CD14-positive monocyte (primary cell): ENCODE measurements around the gene ANO4. TPM values are rescaled to one million over a fixed set of nuclear protein-coding genes. Genes with fewer than 3 reads are reported as not detected.

Experiments used
- DNase-seq, 3 donors: peaks; one replicate each; pipeline ENCODE4 v3.0.0-alpha.2; 2011 to 2022
- H2AFZ ChIP-seq: 2 replicates; pipeline ENCODE4 v1.6.0; 2012; ENCODE audit warnings: mild to moderate bottlenecking, low read depth, low read length, inconsistent platforms; ENCODE audit not compliant: insufficient read depth, poor library complexity, severe bottlenecking
- H3K27ac ChIP-seq, 2 donors: 1 replicate in 1 of 2; 2 replicates in 1 of 2; pipeline ENCODE4 v1.5.1; 2012 to 2013; ENCODE audit warnings: low read length in 2 of 2, control low read depth in 1 of 2, inconsistent platforms in 1 of 2, low read depth in 1 of 2, mild to moderate bottlenecking in 1 of 2
- H3K27me3 ChIP-seq, 2 donors: one replicate each; pipeline versions ENCODE4 v1.6.0 to v1.6.1; 2011 to 2013; ENCODE audit warnings: low read length in 2 of 2; ENCODE audit not compliant: control insufficient read depth in 2 of 2, insufficient read depth in 2 of 2
- H3K36me3 ChIP-seq, 2 donors: replicated peaks in 1 of 2; 1 replicate in 1 of 2; 2 replicates in 1 of 2; pipeline versions ENCODE4 v1.5.1 to v1.6.1; 2012 to 2013; ENCODE audit warnings: low read length in 2 of 2, control low read depth in 1 of 2, inconsistent platforms in 1 of 2, mild to moderate bottlenecking in 1 of 2; ENCODE audit not compliant: insufficient read depth in 2 of 2, control insufficient read depth in 1 of 2
- H3K4me1 ChIP-seq, 2 donors: 1 replicate in 1 of 2; 2 replicates in 1 of 2; pipeline versions ENCODE4 v1.5.1 to v1.6.1; 2012 to 2013; ENCODE audit warnings: low read length in 2 of 2, control low read depth in 1 of 2, inconsistent platforms in 1 of 2, mild to moderate bottlenecking in 1 of 2, moderate library complexity in 1 of 2; ENCODE audit not compliant: insufficient read depth in 2 of 2, control insufficient read depth in 1 of 2
- H3K4me2 ChIP-seq: replicated peaks from 2 replicates; pipeline ENCODE3; 2012; ENCODE audit warnings: low read length, moderate library complexity, mild to moderate bottlenecking; ENCODE audit not compliant: poor library complexity, severe bottlenecking; ENCODE audit errors: extremely low read depth
- H3K4me3 ChIP-seq, 3 experiments: fragments of 200-600 bp in 1 of 3; sonication (generic) in 1 of 3; replicated peaks in 1 of 3; 1 replicate in 2 of 3; 2 replicates in 1 of 3; pipeline ENCODE4 v1.5.1; 2011 to 2013; ENCODE audit warnings: low read length in 3 of 3, mild to moderate bottlenecking in 3 of 3, control low read depth in 2 of 3, low read depth in 2 of 3, inconsistent platforms in 1 of 3, moderate library complexity in 1 of 3
- H3K79me2 ChIP-seq: 2 replicates; pipeline ENCODE4 v1.6.0; 2012; ENCODE audit warnings: mild to moderate bottlenecking, control low read depth, inconsistent platforms, low read length, moderate library complexity; ENCODE audit not compliant: insufficient read depth
- H3K9ac ChIP-seq: 2 replicates; pipeline ENCODE4 v1.6.0; 2017; ENCODE audit warnings: low read length, mild to moderate bottlenecking; ENCODE audit not compliant: insufficient read depth, poor library complexity, severe bottlenecking
- H3K9me3 ChIP-seq, 2 donors: replicated peaks in 1 of 2; 1 replicate in 1 of 2; 2 replicates in 1 of 2; pipeline versions ENCODE4 v1.5.1 to v1.6.1; 2012 to 2013; ENCODE audit warnings: low read length in 2 of 2, control low read depth in 1 of 2; ENCODE audit not compliant: control insufficient read depth in 1 of 2, insufficient read depth in 1 of 2
- H4K20me1 ChIP-seq: 2 replicates; pipeline ENCODE4 v1.6.0; 2012; ENCODE audit warnings: mild to moderate bottlenecking, low read length, control low read depth, moderate library complexity; ENCODE audit not compliant: insufficient read depth
- H3K27ac Mint-ChIP-seq, 7 donors: one replicate each; pipeline ENCODE4 v1.8.0; 2020; ENCODE audit warnings: mild to moderate bottlenecking in 7 of 7, mixed read lengths in 7 of 7, moderate library complexity in 6 of 7, inconsistent platforms in 2 of 7
- H3K27me3 Mint-ChIP-seq, 3 donors: one replicate each; pipeline ENCODE4 v1.8.0; 2021 to 2022; ENCODE audit warnings: low read depth in 3 of 3, mild to moderate bottlenecking in 3 of 3, mixed read lengths in 3 of 3, moderate library complexity in 3 of 3, inconsistent platforms in 1 of 3
- H3K36me3 Mint-ChIP-seq, 2 donors: one replicate each; pipeline ENCODE4 v1.8.0; 2020; ENCODE audit warnings: mixed read lengths in 2 of 2, inconsistent platforms in 1 of 2, mild to moderate bottlenecking in 1 of 2
- H3K4me1 Mint-ChIP-seq: one replicate; pipeline ENCODE4 v1.8.0; 2020; ENCODE audit warnings: mild to moderate bottlenecking, mixed read lengths
- H3K4me3 Mint-ChIP-seq, 2 donors: one replicate each; pipeline ENCODE4 v1.8.0; 2020; ENCODE audit warnings: mild to moderate bottlenecking in 2 of 2, mixed read lengths in 2 of 2, moderate library complexity in 1 of 2
- H3K9me3 Mint-ChIP-seq, 7 donors: one replicate each; pipeline ENCODE4 v1.8.0; 2020 to 2022; ENCODE audit warnings: mixed read lengths in 7 of 7, mild to moderate bottlenecking in 6 of 7, moderate library complexity in 6 of 7, inconsistent platforms in 2 of 7
- WGBS: methylation state at CpG from one replicate; pipeline ENCODE4 v1.1.5; 2013; ENCODE audit warnings: missing lambda C conversion rate; ENCODE audit not compliant: insufficient coverage; 5-methylcytosine and 5-hydroxymethylcytosine counted together
- intact Hi-C, 2 donors: fragments of 100-400 bp; cut with micrococcal nuclease; formaldehyde crosslinking; loops; one replicate each; pipeline versions ENCODE4 v1.15.0 to v1.15.1; 2023
- polyA plus RNA-seq, 3 donors: library from polyadenylated mRNA; depleted of rRNA in 1 of 3; unstranded in 2 of 3; stranded (reverse) in 1 of 3; fragments of 300-500 nt in 2 of 3; fragments of >200 nt in 1 of 3; fragmentation: Illumina TruSeq in 2 of 3; gene quantifications; 1 replicate in 2 of 3; 2 replicates in 1 of 3; pipeline ENCODE4 v1.2.3, GENCODE V29; 2012 to 2021
- TF ChIP-seq, protein P1 (sequence below): fragments of 200-600 bp; IDR thresholded peaks from one replicate; pipeline ENCODE4 v1.8.0; 2022; ENCODE audit warnings: antibody characterized with exemption, mild to moderate bottlenecking

The ANO4 gene
- polyA plus RNA-seq, 3 donors, result not detected

DNA sequence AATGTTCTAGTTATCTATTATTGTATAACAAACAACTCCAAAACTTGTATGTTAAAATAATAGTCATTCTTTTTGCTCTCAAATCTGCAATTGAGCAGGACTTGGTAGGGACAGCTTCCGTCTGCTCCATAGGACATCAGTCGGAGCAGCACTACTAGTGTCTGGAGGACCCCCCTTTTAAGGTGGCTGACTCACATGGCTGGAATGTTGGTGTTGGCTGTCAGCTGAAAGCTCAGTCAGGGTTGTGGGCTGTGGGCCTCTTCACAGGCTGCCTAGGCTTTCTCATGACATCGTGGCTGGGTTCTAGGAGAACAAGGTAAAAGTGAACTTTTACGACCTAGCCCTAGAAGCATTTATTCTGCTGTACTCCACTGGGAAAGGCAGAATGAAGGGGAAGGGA is 160.6 kb downstream of the ANO4 start:
- Mint-ChIP-seq H3K27ac (peak overlapping the region in 1 of 7 donors; percentile 49), H3K4me1 (no peaks in the 10 kb centered on the region), H3K4me3 (no peak overlapping the region), H3K9me3 (peaks cover 0 to 3% (median 0%) of the 10 kb centered on the region in 7 donors), H3K27me3 (peaks cover 2% of the 10 kb centered on the region in 3 donors), H3K36me3 (no peaks in the 10 kb centered on the region)
- H3K36me3 ChIP-seq, result no peaks in the 10 kb centered on the region
- no peaks in the 10 kb centered on the region for H3K9me3 ChIP-seq
- no peaks in the 10 kb centered on the region for H3K27me3 ChIP-seq
- H3K79me2 ChIP-seq, result no peaks in the 10 kb centered on the region
- no peak overlapping the region for H3K4me2 ChIP-seq
- H3K4me1 ChIP-seq, result no peaks in the 10 kb centered on the region
- TF ChIP-seq, protein P1, sequence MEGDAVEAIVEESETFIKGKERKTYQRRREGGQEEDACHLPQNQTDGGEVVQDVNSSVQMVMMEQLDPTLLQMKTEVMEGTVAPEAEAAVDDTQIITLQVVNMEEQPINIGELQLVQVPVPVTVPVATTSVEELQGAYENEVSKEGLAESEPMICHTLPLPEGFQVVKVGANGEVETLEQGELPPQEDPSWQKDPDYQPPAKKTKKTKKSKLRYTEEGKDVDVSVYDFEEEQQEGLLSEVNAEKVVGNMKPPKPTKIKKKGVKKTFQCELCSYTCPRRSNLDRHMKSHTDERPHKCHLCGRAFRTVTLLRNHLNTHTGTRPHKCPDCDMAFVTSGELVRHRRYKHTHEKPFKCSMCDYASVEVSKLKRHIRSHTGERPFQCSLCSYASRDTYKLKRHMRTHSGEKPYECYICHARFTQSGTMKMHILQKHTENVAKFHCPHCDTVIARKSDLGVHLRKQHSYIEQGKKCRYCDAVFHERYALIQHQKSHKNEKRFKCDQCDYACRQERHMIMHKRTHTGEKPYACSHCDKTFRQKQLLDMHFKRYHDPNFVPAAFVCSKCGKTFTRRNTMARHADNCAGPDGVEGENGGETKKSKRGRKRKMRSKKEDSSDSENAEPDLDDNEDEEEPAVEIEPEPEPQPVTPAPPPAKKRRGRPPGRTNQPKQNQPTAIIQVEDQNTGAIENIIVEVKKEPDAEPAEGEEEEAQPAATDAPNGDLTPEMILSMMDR, result no peak
- no peaks in the 10 kb centered on the region for H4K20me1 ChIP-seq
- intact Hi-C loops, result no loop called here
- H3K9ac ChIP-seq, result no peak overlapping the region
- 80% methylated on average over 3 of the region's 4 CpGs for WGBS
- H3K27ac ChIP-seq, result no peak overlapping the region
- H2AFZ ChIP-seq, result no peak overlapping the region
- no peak for DNase-seq
- no peak overlapping the region for H3K4me3 ChIP-seq

DNA sequence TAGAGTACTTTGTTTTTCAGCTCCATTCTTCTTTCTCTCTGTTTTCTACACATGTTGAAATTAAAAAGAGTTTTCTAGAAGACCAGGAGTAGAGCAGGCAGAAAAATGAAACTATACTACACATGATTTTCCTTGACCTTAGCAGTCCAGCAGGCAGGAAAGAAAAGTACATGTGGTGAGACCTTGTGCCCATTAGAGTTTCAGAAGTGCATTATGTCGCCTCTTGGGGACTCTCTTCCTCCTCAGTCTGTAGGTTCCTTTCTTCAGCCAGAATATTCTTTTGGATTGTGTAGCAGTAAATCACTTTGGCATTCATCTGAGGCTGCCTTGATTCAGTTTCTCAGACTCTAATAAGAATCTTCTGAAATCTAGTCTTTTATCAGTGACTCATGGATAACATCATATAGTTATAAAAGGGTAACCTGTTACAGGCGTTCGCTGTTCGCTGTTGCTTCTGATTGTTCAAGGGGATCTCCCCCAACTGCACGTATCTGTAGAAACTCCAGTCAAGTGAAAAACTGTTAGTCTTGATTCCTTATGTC is 161.8 kb downstream of the ANO4 start:
- no peak overlapping the region for H2AFZ ChIP-seq
- no peak overlapping the region for H3K27ac Mint-ChIP-seq
- no peaks in the 10 kb centered on the region for H3K4me1 ChIP-seq
- no peak overlapping the region for H3K27ac ChIP-seq
- TF ChIP-seq, protein P1, result no peak
- no peaks in the 10 kb centered on the region for H3K9me3 ChIP-seq
- no peak for DNase-seq
- H3K36me3 Mint-ChIP-seq, result no peaks in the 10 kb centered on the region
- H3K4me3 ChIP-seq, result no peak overlapping the region
- H4K20me1 ChIP-seq, result no peaks in the 10 kb centered on the region
- no peak overlapping the region for H3K4me3 Mint-ChIP-seq
- WGBS, result 85% methylated on average over 4 of the region's 5 CpGs
- no peak overlapping the region for H3K4me2 ChIP-seq
- no peaks in the 10 kb centered on the region for H3K79me2 ChIP-seq
- no peaks in the 10 kb centered on the region for H3K4me1 Mint-ChIP-seq
- peaks cover 0 to 3% (median 0%) of the 10 kb centered on the region in 7 donors for H3K9me3 Mint-ChIP-seq
- no peaks in the 10 kb centered on the region for H3K27me3 ChIP-seq
- H3K36me3 ChIP-seq, result no peaks in the 10 kb centered on the region
- peaks cover 0 to 2% (median 2%) of the 10 kb centered on the region in 3 donors for H3K27me3 Mint-ChIP-seq
- H3K9ac ChIP-seq, result no peak overlapping the region
- intact Hi-C loops, result no loop called here
